Medulla oblongata (tissue), 1 donor: ENCODE measurements around the gene SLC25A47.

ENCODE experiments used
- DNase-seq: peaks from one replicate; pipeline ENCODE4 v3.0.0-alpha.2; 2015; ENCODE audit errors: extremely low spot score

Gene SLC25A47

DNA sequence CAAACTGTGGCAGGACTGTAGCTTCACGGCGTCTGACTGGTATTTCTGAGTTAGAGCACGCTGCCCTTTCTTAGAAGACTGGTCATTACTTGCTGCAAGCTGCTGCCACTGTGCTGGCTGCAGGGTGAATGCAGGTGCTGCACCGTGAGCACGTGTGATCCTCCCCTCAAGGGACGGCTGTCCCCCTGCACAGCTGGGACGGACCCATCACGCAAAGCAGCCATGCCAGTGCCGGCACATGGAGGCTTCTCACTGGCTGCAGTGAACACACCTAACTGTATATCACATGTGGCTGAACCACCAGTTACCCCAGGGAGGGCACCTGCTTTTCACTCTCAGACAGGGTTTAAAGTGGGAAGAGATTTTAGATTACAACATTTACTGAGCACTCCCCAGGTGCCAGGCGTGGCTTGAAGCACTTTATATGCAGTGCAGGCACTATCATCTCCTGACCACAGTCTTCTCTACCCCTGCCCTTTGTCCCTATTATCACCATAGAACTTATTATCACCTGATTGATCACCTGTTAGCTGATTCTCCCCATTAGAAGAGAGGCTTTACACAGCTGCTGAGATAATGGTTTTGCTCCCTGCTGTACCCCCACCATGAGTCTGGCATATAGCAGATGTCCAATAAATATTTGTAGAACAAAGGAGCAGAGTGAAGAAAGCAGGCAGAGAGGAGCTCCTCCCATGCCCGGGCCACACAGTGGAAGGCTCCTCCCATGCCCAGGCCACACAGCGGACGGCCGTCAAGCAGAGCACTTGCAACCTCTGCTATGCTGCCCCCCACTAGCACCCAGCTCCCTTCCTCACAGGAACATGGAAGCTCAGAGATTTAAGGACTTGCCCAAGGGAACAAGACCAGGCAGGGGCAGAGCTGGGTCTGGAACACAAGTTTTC lies 25.9 kb downstream of the SLC25A47 start:
- DNase-seq, result no peak

DNA sequence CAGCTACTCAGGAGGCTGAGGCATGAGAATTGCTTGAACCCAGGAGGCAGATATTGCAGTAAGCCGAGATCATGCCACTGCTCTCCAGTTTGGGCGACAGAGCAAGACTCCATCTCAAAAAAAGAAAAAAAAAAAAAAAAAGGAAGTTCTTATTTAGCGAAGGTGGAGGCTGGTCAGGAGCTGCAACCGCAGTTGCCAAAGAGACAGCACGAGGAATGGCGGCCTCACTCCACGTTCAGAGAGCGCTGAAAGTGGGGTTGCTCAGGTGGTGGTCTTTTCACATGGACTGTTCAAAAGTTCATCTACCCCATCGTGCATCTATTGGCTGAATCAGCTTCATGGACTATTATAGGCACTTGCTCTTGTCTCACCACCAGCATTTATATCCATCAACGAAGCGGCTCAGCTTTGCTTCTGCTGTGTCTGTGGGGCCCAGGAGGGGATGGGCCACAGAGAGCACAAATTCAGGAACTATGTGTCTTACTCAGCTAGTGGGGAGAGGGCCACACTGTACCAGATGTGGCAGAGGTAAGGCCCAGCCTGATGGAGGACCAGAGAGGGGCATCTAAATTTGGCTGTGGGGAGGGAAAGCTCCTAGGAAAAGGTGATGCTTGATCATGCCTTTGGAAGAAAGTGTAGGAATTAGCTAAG lies 27.3 kb downstream of the SLC25A47 start:
- DNase-seq, result peak; percentile 40

DNA sequence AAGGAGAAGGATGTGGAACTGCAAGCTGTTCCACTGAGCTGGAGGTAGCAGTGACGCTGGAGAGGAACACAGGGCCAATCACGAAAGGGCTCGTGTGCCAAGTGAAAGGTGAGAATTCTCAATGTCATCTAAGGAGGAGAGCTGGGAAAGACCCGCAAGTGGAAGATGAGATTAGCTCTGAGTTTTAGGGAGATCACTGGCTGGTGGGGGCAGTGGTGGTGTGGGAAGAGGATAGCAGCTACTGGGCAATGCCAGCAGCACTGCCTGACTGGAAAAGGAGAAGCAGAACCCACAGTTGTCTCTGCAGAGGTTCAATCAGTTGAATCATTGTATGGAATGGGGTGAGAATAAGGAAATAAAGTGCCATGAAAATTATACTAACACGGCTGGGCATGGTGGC lies 27.8 kb downstream of the SLC25A47 start:
- peak; percentile 30 for DNase-seq

DNA sequence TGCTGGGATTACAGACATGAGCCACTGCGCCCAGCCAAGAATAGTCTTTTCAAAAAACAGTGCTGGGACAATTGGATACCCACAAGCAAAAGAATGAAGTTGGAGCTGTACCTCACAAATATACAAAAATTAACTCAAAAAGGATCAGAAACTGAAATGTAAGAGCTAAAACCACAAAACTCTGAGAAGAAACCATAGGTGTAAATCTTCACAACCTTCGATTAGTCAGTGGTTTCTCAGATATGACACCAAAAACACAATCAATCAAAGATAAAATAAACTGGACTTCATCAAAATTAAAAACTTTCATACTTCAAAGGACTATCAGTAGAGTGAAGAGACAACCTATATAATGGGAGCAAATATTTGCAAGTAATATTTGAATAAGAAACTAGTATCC lies 35.3 kb downstream of the SLC25A47 start:
- DNase-seq, result no peak

DNA sequence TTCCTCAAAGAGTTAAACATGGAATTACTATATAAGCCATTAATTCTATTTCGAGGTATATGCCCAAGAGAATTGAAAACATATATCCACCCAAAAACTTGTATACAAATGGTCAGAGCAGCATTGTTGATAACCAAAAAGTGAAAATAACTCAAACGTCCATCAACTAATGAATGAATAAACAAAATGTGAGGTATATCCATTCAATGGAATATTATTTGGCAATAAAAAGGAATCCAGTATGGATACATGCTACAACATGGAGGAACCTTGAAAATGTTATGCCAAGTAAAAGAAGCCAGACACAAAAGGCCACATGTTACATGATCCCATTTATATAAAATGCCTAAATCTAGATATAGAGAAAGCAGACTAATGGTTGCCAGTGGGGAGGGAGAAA lies 36.0 kb downstream of the SLC25A47 start:
- DNase-seq, result no peak

DNA sequence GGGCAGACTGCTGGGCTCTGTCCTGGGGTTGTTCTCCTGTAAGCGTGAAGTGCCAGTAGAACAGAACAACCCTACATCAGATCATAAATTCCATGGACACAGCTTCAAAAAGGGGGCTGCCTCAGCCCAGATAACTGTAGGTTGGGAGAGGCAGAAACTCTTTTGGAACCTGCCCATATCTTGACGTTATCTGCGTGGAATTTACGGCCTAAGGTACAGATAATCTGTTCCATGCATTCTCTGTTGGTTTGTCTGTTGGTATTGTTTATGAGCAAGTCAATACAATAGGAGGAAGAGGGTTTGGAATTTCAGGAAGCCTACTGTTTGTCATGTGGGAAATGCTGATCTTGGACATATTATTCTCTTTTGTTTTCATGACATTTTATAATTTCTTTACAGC lies 36.7 kb downstream of the SLC25A47 start:
- DNase-seq, result no peak

DNA sequence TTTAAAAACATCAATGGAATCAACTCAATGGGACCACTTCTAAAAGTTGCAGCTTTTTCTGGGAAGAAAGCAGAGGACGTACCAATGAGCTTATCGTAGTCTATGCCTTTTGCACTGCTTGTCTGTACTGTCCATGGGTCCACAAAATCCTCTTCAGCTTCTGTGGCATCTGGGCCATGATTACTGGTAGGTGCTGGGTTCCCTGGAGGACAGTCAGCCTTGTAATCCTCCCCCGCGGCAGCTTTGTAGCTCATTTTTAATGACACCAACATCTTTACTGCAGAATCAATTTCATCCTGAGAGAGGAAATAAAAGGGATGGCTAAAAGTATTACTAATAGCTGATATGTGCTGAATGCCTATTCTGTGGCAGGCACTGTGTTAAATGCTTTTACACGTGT lies 38.5 kb downstream of the SLC25A47 start:
- no peak for DNase-seq

DNA sequence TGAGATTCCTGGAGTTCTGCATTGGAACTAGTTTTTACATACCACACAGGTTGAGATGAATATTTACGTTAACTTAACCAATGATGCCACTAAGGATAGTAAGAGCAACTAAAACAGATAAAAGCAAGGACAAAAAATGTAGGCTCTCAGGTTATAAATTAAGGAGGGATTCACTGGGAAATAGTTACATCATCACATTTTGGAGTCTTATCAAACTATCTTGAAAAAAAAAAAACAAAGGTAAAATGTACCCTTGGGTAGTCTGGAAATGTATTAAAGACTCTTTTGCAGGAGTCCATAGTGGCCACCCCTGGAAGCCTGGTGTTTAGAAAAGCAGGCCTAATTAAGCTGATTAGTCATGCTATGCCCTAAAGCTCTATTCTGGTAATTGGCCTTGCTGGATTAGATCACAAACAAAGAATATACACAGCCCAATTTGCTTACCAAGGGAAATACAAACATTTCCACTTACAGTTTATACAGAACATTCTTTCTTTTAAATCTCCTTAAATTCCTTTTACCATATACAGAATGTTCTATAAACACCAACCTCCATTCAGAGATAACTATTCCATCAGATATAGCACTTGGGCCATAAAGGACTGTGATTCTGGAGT lies 39.3 kb downstream of the SLC25A47 start:
- no peak for DNase-seq

DNA sequence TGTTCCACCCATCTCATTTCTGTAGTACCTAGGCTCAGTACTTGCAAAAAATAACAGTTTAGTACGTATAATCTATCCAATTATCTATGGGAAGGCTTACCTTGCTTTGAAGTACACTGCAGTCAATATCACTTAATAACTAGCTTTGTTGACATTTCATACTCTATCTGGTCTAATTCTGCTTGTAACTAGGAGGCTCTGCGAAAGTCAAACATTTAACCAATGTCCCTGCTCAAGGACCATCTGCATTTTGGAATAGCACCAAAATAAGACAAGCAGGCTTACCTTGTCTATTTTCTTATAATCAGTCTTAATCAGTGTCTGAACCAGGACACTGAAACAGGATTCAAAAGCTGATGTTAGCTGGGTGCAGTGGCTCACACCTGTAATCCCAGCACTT lies 39.9 kb downstream of the SLC25A47 start:
- no peak for DNase-seq

DNA sequence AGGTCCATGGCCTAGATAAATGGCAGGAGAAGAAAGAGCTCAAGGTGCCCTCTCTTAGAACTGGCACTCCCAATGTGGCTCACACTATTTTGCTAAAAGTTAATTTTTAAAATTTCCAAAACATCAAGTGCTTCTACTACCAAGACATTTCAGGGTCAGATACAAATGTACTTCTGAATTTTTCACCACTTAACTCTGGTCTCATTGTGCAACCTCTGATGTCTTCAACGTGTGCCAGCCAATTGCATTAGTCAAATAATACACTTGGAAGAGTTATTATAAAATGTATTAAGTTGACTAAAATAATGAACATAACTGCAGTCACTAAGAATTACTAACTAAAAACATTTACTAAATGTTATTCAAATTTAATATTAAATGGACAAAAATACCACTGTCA lies 41.3 kb downstream of the SLC25A47 start:
- no peak for DNase-seq

DNA sequence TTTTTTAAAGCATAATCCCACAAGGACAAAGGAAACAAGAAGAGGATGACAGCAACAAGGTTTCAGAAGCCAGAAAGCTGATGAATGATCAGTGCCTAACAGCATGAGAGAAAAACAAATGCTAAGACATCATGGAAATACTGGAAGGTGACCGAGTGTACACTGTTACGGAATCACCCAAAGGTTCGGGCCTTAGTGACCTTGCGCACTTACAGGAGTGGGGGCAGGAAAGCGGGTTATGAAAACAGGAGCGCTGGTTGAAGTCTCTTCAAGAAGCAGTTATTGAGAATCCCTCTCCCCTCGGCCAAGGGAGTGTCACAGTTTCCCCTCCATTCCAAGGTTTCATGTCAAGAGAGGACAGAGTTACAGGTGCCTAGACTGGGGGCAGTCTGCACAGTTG lies 42.6 kb downstream of the SLC25A47 start:
- no peak for DNase-seq

DNA sequence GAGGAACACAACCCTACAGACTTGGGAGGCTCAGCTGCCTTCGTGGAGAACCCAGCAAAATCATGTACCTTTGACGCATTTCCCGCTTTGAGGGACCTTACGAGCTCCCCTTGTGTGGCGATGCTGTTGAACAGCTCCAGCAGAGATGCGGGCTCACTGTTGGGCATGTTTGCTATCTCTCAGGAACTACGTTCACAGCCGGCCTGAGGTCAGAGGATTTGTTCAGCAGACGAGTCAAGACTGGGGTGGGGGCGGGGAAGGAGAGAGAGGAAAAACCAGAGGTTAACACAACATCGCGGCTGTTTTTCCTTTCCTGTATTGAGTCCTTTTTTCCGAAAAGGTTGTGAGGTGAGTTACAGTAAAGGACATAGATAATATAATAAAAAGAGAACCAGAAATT lies 45.9 kb downstream of the SLC25A47 start:
- DNase-seq, result no peak

DNA sequence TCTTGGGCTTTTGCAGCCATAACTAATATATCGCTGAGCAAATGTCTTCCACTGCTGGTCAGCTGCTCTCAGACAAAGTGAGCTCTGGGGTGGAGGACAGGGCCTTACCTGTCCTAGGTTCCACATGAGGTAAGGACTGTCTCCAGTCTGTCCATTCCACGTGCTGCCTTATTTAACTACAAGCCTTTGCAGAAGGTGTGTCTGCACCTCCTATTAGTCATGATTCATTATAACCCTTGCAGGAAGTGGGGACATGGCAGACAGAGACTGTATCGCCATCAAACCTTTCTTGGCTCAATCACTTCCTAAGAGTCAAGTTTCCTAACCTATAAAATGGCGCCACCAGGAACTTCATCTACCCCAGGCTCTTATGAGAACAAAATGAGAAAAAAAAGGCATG lies 46.9 kb downstream of the SLC25A47 start:
- no peak for DNase-seq

DNA sequence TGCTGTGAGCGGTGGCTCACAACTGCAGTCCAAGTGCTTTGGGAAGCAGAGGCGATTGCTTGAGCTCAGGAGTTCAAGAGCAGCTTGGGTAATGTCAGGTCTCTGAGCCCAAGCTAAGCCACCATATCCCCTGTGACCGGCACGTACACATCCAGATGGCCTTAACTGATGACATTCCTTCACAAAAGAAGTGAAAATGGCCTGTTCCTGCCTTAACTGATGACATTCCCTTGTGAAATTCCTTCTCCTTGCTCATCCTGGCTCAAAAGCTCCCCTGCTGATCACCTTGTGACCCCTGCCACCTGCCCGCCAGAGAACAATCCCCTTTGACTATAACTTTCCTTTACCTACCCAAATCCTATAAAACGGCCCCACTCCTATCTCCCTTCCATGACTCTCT lies 48.6 kb downstream of the SLC25A47 start:
- DNase-seq, result no peak

DNA sequence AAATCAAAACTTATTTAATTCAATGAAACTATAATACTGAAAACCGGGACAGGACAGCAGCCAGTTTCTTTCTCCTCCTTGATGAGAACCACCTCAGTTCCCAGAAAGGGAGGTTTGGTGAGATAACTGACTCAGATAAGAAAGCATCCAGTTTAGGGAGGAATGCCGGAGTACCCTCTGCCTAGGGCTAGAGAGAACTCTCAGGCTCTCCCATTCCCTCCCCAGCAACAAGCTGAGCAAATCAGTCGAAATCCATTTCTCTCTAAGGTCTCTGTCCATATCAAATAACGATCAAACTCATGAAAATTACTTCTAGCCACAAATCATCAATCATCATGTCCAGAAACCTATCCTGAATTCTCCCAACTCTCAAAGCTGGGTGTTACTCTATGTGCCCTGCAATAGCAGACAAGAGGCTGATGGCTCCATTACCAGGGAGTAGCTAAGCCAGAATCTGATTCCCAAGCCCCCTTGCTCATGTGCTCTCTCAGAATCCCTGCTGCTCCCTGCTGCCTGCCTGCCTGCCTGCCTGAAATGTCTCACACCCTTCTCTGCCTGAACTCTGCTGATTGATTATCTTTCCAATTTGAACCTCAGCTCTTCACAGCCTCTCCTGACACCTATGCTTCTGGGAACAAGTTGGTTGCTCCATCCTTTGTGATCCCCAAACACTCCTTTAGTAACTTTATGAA lies 49.4 kb downstream of the SLC25A47 start:
- DNase-seq, result no peak

DNA sequence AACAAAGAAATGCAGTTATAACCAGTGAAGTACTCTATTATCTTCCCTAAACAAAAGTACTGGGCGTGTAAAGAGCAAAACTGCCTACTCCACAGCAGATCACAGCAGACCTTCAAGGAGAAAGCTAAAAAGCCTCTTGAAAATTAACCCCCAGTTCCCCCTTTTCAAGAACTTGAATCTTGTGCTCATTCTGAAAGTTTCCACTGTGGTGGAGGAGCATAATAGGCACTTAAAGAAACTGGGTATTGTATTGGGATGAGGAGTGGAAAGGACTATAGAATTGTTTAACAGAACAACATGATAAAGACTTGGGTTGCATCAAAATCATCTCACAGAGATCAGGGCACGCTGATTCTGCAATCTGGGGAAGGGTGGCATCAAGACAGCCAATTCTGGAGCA lies 51.1 kb downstream of the SLC25A47 start:
- DNase-seq, result no peak

DNA sequence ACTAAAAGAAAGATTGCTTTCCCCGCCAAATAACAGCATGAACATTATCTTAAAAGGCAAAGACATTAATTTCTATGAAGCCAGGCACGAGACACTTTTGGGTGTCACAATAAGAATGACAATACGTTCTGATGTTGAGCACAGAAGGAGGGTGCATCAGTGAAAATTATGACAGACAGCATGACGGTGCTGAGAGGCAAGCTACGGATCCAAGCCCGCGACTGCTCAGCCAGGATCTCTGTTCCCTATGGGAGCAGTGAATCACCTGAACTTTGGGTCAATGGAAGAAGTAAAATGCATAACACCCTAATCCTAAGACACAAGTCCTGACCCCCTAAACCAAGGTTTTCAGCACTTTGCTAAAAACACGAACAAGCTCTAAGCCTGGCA lies 51.7 kb downstream of the SLC25A47 start:
- no peak for DNase-seq

DNA sequence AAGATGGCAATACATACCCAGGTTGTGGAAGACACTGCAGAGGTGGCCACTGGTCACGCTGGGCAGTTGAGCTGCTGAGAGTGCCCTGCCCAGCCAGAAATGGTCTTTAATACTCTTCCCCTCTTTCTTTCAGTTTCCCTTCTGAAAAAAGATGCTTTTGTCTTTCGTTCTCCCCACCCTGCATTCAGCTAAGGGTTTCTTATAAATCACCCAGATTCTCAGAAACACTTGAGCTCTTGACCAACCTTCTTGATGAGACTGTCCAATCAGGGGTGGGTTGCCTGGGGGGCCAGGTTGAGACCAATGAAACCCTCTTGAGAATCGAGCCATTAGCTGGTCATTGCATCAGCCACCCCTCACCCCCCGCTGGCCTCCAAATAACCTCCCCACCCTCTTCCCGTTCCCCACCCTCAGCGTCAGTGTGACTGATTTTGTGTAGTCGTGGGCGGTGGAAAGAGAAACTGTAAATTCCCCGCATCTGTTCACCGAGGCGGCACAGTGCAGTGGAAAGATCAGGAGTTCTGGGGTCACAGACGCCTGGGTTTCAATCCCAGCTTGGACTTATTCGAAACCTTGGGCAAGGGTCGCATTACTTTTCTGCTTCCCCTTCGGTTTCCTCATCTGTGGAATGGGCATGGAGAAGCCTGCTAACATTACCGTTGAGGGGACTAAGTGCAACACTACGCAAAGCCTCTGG lies 52.3 kb downstream of the SLC25A47 start:
- peak; percentile 74 for DNase-seq

DNA sequence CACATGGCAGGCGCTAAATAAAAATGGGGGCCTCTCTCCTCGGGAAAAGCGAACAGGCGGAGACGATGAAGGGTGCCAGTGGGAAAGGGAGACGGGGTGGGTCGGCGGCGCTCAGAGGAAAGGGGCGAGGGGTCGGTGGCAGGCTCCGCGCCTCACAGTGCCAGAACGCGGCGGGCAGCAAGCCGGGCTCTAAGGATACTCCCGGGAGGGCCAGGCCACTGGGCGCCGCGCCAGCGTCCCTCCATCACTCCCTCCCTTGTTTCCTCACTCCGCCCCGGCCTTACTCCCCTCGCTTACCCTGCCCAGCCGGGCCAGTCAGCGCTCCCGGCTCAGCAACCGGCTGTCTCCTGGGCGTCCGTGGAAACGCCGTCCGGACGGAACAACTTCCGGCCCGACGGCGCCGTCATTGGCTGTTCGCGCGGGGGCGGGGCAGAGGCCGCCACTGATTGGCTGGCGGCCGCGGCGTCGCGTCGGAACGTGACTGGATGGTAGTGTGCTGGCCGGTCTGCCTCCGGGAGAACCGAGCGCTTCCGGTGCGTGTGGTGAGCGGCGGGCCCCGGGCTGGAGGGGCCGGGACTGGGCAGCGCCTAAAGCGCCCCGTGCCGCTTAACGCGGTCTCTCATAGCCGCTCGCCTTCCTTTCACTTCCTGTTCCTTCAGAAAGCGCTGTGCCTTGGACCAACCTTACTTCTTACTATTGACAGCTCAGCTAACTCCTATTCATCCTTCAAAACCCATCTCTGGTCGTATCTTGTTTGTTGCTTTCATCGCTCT lies 53.0 kb downstream of the SLC25A47 start, which contains the start of gene WDR25:
Gene WDR25 (plus strand): TSS at position 523 of the 773 bp plus-strand sequence.
- DNase-seq, result peak; percentile 95

DNA sequence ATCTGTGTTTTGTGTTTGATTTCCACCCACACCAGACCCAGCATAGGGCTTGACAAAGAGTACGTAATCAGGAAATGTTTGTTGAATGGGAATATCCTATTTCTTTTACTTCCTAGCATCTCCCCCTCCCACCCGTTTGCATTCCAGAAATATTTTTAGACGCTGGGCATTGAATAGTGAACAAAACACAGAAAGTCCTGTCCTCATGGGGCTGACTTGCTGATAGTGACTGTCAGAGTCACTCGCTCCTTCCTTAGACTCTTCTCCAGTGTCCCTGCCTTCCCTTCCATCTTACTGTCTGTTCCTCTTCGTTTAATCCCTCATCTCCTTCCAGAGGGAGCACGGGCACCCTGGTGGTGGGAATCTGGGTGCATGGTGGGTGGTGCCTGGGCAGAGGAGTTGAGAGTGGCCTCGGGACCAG lies 53.6 kb downstream of the SLC25A47 start:
- DNase-seq, result no peak
